BE2C (cell line): ENCODE results near the gene ZNF853.

Experiments used
- DNase-seq: peaks from one replicate; pipeline ENCODE4 v3.0.0-alpha.2; 2020
- H3K27me3 ChIP-seq: fragments of 250-450 bp; sonication (Bioruptor Pico); 2 replicates; pipeline ENCODE4 v1.5.1; 2020; ENCODE audit warnings: mild to moderate bottlenecking
- H3K36me3 ChIP-seq: fragments of 250-450 bp; sonication (Bioruptor Pico); 2 replicates; pipeline ENCODE4 v1.5.1; 2020; ENCODE audit warnings: mild to moderate bottlenecking
- H3K4me1 ChIP-seq: fragments of 250-450 bp; sonication (Bioruptor Pico); 2 replicates; pipeline ENCODE4 v1.5.1; 2020
- H3K4me3 ChIP-seq: 2 replicates; pipeline ENCODE4 v1.5.1; 2011; ENCODE audit warnings: low read depth, low read length
- H3K9me3 ChIP-seq: fragments of 250-450 bp; sonication (Bioruptor Pico); 2 replicates; pipeline ENCODE4 v1.5.1; 2020
- CTCF ChIP-seq: IDR thresholded peaks from 2 replicates; pipeline ENCODE4 v1.5.1; 2012; ENCODE audit warnings: mild to moderate bottlenecking, low read depth, low read length

Gene ZNF853

GRCh38 chr7:6606866-6607583 is 8.4 kb upstream of the ZNF853 start:
- TF ChIP-seq CTCF = no peak
- H3K4me1 ChIP-seq = no peaks in the 10 kb centered on the region
- peaks cover 10% of the 10 kb centered on the region for H3K36me3 ChIP-seq
- no peak overlapping the region for H3K4me3 ChIP-seq
- no peaks in the 10 kb centered on the region for H3K27me3 ChIP-seq
- H3K9me3 ChIP-seq = no peaks in the 10 kb centered on the region
- no peak for DNase-seq

- no peak for TF ChIP-seq CTCF
- DNase-seq = no peak
- Histone ChIP-seq H3K4me1 (no peaks in the 10 kb centered on the region), H3K4me3 (no peak overlapping the region), H3K36me3 (peaks cover 4% of the 10 kb centered on the region), H3K27me3 (no peaks in the 10 kb centered on the region), H3K9me3 (no peaks in the 10 kb centered on the region)
Observed at GRCh38 chr7:6607651-6608051, 7.8 kb upstream of the ZNF853 start.

- no peak for DNase-seq
- no peaks in the 10 kb centered on the region for H3K27me3 ChIP-seq
- H3K4me1 ChIP-seq = no peaks in the 10 kb centered on the region
- no peak overlapping the region for H3K4me3 ChIP-seq
- TF ChIP-seq CTCF = no peak
- H3K36me3 ChIP-seq = peaks cover 3% of the 10 kb centered on the region; the same call in 1 of the 2 replicates
- H3K9me3 ChIP-seq = no peaks in the 10 kb centered on the region
Observed at GRCh38 chr7:6608081-6608480, 7.3 kb upstream of the ZNF853 start.

- no peak for TF ChIP-seq CTCF
- no peaks in the 10 kb centered on the region for H3K4me1 ChIP-seq
- H3K27me3 ChIP-seq = 0 out of 2 replicates have a peak, but pooled peaks cover 1% of the 10 kb centered on the region
- H3K9me3 ChIP-seq = no peaks in the 10 kb centered on the region
- DNase-seq = no peak
- H3K36me3 ChIP-seq = peaks cover 3% of the 10 kb centered on the region; the same call in 1 of the 2 replicates
- no peak overlapping the region for H3K4me3 ChIP-seq
Observed at GRCh38 chr7:6608794-6609193, 6.6 kb upstream of the ZNF853 start.

- H3K36me3 ChIP-seq = no peaks in the 10 kb centered on the region
- H3K4me1 ChIP-seq = no peaks in the 10 kb centered on the region
- H3K4me3 ChIP-seq = no peak overlapping the region
- H3K9me3 ChIP-seq = no peaks in the 10 kb centered on the region
- peaks cover 23% of the 10 kb centered on the region for H3K27me3 ChIP-seq
- TF ChIP-seq CTCF = no peak
- no peak for DNase-seq
Observed at GRCh38 chr7:6612819-6613218, 2.6 kb upstream of the ZNF853 start.

GRCh38 chr7:6613706-6614105 is 1.7 kb upstream of the ZNF853 start:
- H3K36me3 ChIP-seq = no peaks in the 10 kb centered on the region
- H3K4me3 ChIP-seq = no peak overlapping the region
- DNase-seq = no peak
- no peaks in the 10 kb centered on the region for H3K9me3 ChIP-seq
- no peaks in the 10 kb centered on the region for H3K4me1 ChIP-seq
- TF ChIP-seq CTCF = no peak
- H3K27me3 ChIP-seq = peaks cover 23% of the 10 kb centered on the region
